HEK293 (cell line): ENCODE measurements around the gene GRHL3.

Experiments
- CTCF ChIP-seq: fragments of 450-650 bp; formaldehyde crosslinking; IDR thresholded peaks from 2 replicates; pipeline ENCODE4 v1.5.1; 2016; ENCODE audit warnings: missing biosample characterization, missing genetic modification characterization
- GLI2 ChIP-seq: fragments of 450-650 bp; formaldehyde crosslinking; IDR thresholded peaks from 2 replicates; pipeline ENCODE4; 2017; ENCODE audit warnings: missing biosample characterization, missing genetic modification characterization, low read depth, borderline replicate concordance
- HOXC10 ChIP-seq: sonication (generic); formaldehyde crosslinking; IDR thresholded peaks from 2 replicates; pipeline ENCODE4 v1.8.1; 2023; ENCODE audit warnings: mild to moderate bottlenecking, missing genetic modification reagents
- KLF9 ChIP-seq: fragments of 450-650 bp; formaldehyde crosslinking; IDR thresholded peaks from 2 replicates; pipeline ENCODE4 v1.5.1; 2016; ENCODE audit warnings: missing biosample characterization, missing genetic modification characterization, low read depth
- OSR2 ChIP-seq: fragments of 450-650 bp; formaldehyde crosslinking; IDR thresholded peaks from 2 replicates; pipeline ENCODE4 v1.5.1; 2016; ENCODE audit warnings: missing biosample characterization, missing genetic modification characterization
- YY1 ChIP-seq: fragments of 450-650 bp; formaldehyde crosslinking; IDR thresholded peaks from 2 replicates; pipeline ENCODE4 v1.5.1; 2018; ENCODE audit warnings: missing biosample characterization, missing genetic modification characterization
- ZBTB7A ChIP-seq: fragments of 450-650 bp; formaldehyde crosslinking; IDR thresholded peaks from 2 replicates; pipeline ENCODE4 v1.5.1; 2016; ENCODE audit warnings: low read depth, missing biosample characterization, missing genetic modification characterization
- ZNF112 ChIP-seq: fragments of 450-650 bp; formaldehyde crosslinking; IDR thresholded peaks from 2 replicates; pipeline ENCODE4 v1.5.0; 2017; ENCODE audit warnings: missing biosample characterization, missing genetic modification characterization
- ZNF114 ChIP-seq: fragments of 450-650 bp; formaldehyde crosslinking; IDR thresholded peaks from 2 replicates; pipeline ENCODE4 v1.5.0; 2017; ENCODE audit warnings: missing biosample characterization, missing genetic modification characterization
- ZNF155 ChIP-seq: fragments of 450-650 bp; formaldehyde crosslinking; IDR thresholded peaks from 2 replicates; pipeline ENCODE4 v1.5.1; 2016; ENCODE audit warnings: missing biosample characterization, missing genetic modification characterization
- ZNF18 ChIP-seq: fragments of 450-650 bp; formaldehyde crosslinking; IDR thresholded peaks from 2 replicates; pipeline ENCODE4 v1.5.1; 2016; ENCODE audit warnings: missing biosample characterization, missing genetic modification characterization
- ZNF2 ChIP-seq: fragments of 450-650 bp; formaldehyde crosslinking; IDR thresholded peaks from 2 replicates; pipeline ENCODE4 v1.5.1; 2016; ENCODE audit warnings: missing biosample characterization, missing genetic modification characterization
- ZNF221 ChIP-seq: fragments of 450-650 bp; formaldehyde crosslinking; IDR thresholded peaks from 2 replicates; pipeline ENCODE4 v1.5.1; 2017; ENCODE audit warnings: missing biosample characterization, missing genetic modification characterization, borderline replicate concordance
- ZNF354C ChIP-seq: fragments of 450-650 bp; formaldehyde crosslinking; IDR thresholded peaks from 2 replicates; pipeline ENCODE4 v1.5.1; 2016; ENCODE audit warnings: missing biosample characterization, missing genetic modification characterization, low read depth, borderline replicate concordance
- ZNF366 ChIP-seq: fragments of 450-650 bp; formaldehyde crosslinking; conservative IDR thresholded peaks from 2 replicates; pipeline ENCODE4 v1.5.1; 2016; ENCODE audit warnings: missing biosample characterization, missing genetic modification characterization
- ZNF416 ChIP-seq: fragments of 450-650 bp; formaldehyde crosslinking; IDR thresholded peaks from 2 replicates; pipeline ENCODE4 v1.5.1; 2016; ENCODE audit warnings: missing biosample characterization, missing genetic modification characterization
- ZNF518A ChIP-seq: fragments of 450-650 bp; formaldehyde crosslinking; conservative IDR thresholded peaks from 2 replicates; pipeline ENCODE4 v1.5.1; 2016; ENCODE audit warnings: low read depth, missing biosample characterization, missing genetic modification characterization
- ZNF548 ChIP-seq: fragments of 450-650 bp; formaldehyde crosslinking; IDR thresholded peaks from 2 replicates; pipeline ENCODE4 v1.5.1; 2016; ENCODE audit warnings: missing biosample characterization, missing genetic modification characterization
- ZNF549 ChIP-seq: fragments of 450-650 bp; IDR thresholded peaks from 2 replicates; pipeline ENCODE4 v1.5.1; 2018; ENCODE audit warnings: missing biosample characterization, missing genetic modification characterization, mild to moderate bottlenecking, inconsistent platforms, moderate library complexity
- ZNF596 ChIP-seq: fragments of 450-650 bp; IDR thresholded peaks from 2 replicates; pipeline ENCODE4 v1.5.0; 2018; ENCODE audit warnings: missing biosample characterization, mild to moderate bottlenecking, missing genetic modification characterization, moderate library complexity
- ZNF76 ChIP-seq: fragments of 450-650 bp; formaldehyde crosslinking; IDR thresholded peaks from 2 replicates; pipeline ENCODE4; 2016; ENCODE audit warnings: low read depth, missing biosample characterization, missing genetic modification characterization, borderline replicate concordance
- ZNF776 ChIP-seq: fragments of 450-650 bp; formaldehyde crosslinking; IDR thresholded peaks from 2 replicates; pipeline ENCODE4 v1.5.0; 2017; ENCODE audit warnings: missing biosample characterization, missing genetic modification characterization, borderline replicate concordance
- ZNF843 ChIP-seq: fragments of 450-650 bp; formaldehyde crosslinking; IDR thresholded peaks from 2 replicates; pipeline ENCODE4 v1.5.1; 2016; ENCODE audit warnings: missing biosample characterization, missing genetic modification characterization
- ZSCAN18 ChIP-seq: fragments of 450-650 bp; formaldehyde crosslinking; IDR thresholded peaks from 2 replicates; pipeline ENCODE4 v1.5.1; 2016; ENCODE audit warnings: missing biosample characterization, missing genetic modification characterization
- TF ChIP-seq, protein P1 (sequence below): fragments of 450-650 bp; formaldehyde crosslinking; IDR thresholded peaks from 2 replicates; pipeline ENCODE4 v1.5.1; 2016; ENCODE audit warnings: missing biosample characterization, missing genetic modification characterization
- TF ChIP-seq, protein P2 (sequence below): fragments of 450-650 bp; formaldehyde crosslinking; IDR thresholded peaks from 2 replicates; pipeline ENCODE4 v1.5.1; 2016; ENCODE audit warnings: missing biosample characterization, missing genetic modification characterization

The GRHL3 gene

DNA sequence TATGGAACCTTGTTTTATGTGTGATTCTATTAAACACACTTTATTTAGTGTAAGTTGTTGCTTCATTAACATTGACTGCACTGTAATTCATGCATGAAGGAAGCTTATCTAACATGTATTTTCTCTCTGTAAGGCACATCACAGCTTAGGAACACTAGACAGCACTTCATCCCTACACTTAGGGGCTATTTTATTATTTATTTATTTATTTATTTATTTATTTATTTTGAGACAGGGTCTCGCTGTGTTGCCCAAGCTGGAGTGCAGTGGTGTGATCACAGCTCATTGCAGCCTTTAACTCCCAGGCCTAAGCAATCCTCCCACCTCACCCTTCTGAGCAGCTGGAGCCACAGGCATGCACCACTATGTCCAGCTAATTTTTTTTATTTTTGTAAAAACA lies 30.7 kb upstream of the GRHL3 start (continued):
- TF ChIP-seq KLF9 (tag by site-specific recombination), result no peak
- no peak for TF ChIP-seq ZNF155 (tag by site-specific recombination)
- no peak for TF ChIP-seq ZNF366 (tag by site-specific recombination)
- no peak for TF ChIP-seq YY1 (tag by site-specific recombination)
- TF ChIP-seq ZNF776 (tag by site-specific recombination), result no peak
- TF ChIP-seq ZNF416, result no peak
- no peak for TF ChIP-seq CTCF (tag by site-specific recombination)
- no peak for TF ChIP-seq ZNF76
- no peak for TF ChIP-seq ZBTB7A (tag by site-specific recombination)
- TF ChIP-seq ZNF548, result no peak
- no peak for TF ChIP-seq ZNF18 (tag by site-specific recombination)
- TF ChIP-seq, protein P1, sequence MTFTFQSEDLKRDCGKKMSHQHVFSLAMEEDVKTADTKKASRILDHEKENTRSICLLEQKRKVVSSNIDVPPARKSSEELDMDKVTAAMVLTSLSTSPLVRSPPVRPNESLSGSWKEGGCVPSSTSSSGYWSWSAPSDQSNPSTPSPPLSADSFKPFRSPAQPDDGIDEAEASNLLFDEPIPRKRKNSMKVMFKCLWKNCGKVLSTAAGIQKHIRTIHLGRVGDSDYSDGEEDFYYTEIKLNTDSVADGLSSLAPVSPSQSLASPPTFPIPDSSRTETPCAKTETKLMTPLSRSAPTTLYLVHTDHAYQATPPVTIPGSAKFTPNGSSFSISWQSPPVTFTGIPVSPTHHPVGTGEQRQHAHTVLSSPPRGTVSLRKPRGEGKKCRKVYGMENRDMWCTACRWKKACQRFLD (tag by site-specific recombination), result no peak
- TF ChIP-seq ZNF549 (tag by site-specific recombination), result no peak
- TF ChIP-seq ZNF354C (tag by site-specific recombination), result 0 out of 2 replicates have a peak, but pooled peaks have one; percentile 76
- TF ChIP-seq ZNF221 (tag by site-specific recombination), result no peak
- TF ChIP-seq, protein P2, sequence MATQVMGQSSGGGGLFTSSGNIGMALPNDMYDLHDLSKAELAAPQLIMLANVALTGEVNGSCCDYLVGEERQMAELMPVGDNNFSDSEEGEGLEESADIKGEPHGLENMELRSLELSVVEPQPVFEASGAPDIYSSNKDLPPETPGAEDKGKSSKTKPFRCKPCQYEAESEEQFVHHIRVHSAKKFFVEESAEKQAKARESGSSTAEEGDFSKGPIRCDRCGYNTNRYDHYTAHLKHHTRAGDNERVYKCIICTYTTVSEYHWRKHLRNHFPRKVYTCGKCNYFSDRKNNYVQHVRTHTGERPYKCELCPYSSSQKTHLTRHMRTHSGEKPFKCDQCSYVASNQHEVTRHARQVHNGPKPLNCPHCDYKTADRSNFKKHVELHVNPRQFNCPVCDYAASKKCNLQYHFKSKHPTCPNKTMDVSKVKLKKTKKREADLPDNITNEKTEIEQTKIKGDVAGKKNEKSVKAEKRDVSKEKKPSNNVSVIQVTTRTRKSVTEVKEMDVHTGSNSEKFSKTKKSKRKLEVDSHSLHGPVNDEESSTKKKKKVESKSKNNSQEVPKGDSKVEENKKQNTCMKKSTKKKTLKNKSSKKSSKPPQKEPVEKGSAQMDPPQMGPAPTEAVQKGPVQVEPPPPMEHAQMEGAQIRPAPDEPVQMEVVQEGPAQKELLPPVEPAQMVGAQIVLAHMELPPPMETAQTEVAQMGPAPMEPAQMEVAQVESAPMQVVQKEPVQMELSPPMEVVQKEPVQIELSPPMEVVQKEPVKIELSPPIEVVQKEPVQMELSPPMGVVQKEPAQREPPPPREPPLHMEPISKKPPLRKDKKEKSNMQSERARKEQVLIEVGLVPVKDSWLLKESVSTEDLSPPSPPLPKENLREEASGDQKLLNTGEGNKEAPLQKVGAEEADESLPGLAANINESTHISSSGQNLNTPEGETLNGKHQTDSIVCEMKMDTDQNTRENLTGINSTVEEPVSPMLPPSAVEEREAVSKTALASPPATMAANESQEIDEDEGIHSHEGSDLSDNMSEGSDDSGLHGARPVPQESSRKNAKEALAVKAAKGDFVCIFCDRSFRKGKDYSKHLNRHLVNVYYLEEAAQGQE (tag by site-specific recombination), result peak; percentile 48; the same call in 1 of the 2 replicates
- no peak for TF ChIP-seq ZNF596
- no peak for TF ChIP-seq ZNF114 (tag by site-specific recombination)
- no peak for TF ChIP-seq ZNF2 (tag by site-specific recombination)
- TF ChIP-seq ZNF518A (tag by site-specific recombination), result peak; percentile 78
- TF ChIP-seq ZSCAN18, result no peak
- no peak; the same call in 1 of the 2 replicates for TF ChIP-seq OSR2
- TF ChIP-seq ZNF843 (tag by site-specific recombination), result no peak
- TF ChIP-seq ZNF112 (tag by site-specific recombination), result no peak
- peak; percentile 37; the same call in 1 of the 2 replicates for TF ChIP-seq GLI2 (tag by site-specific recombination)
- no peak for TF ChIP-seq HOXC10 (CRISPR knock-in tag)
